HG02588 (cell line): ENCODE measurements around the gene PCGF5.
A peak's percentile ranks its signal among the peaks of the same experiment; 100 is the strongest.
"Not testable (repeated sequence)": the region's sequence is repeated elsewhere in the genome, so short reads cannot be mapped to it uniquely, and the experiment has no call there.

ENCODE experiments used
- ATAC-seq: cut with Tn5 transposase; IDR thresholded peaks from one replicate; pipeline ENCODE4 v1.9.1; 2021; ENCODE audit warnings: mild to moderate bottlenecking, moderate library complexity; ENCODE audit not compliant: unreplicated experiment

The PCGF5 gene

DNA sequence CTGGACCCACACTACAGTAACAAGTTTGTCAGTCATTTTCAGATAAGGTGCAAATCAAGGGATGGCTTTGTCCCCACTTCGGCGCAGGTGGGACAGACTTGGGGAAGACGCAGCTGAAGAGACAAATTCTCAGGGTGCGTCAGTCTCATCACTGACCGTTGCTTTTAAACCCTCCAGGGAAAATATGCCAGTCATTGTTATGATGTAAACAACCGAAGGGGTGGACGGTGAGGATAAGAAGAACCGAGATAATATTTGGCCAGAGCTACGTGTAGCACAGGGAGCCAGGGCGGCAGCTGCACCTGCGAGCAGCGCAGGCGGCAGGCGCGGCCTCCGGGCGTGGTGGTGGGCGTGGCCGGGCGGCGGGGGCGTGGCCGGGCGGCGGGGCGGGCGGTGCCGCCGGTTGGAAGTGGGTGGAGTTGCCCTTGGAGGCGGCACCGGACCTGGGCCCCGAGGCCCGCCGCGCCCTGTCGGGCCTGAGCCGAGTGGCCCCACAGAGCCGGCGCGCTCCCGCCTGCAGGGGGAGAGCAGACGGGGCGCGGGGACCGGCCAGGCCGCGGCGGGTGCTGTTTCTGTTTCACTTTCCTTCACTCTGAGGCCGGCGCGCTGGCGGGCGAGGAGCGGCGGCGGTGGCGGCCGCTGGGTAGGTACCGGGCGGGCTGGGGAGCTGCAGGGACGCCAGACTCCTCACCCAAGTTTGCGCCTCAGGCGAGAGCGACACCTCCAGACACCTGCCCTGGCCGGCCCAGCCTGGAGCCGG, at the start of gene PCGF5:
Gene PCGF5, plus strand, starts transcription at position 470 of the 760 bp plus-strand sequence. CDS start 2,209 bp downstream, outside the sequence.
- ATAC-seq, result peak; percentile 97

DNA sequence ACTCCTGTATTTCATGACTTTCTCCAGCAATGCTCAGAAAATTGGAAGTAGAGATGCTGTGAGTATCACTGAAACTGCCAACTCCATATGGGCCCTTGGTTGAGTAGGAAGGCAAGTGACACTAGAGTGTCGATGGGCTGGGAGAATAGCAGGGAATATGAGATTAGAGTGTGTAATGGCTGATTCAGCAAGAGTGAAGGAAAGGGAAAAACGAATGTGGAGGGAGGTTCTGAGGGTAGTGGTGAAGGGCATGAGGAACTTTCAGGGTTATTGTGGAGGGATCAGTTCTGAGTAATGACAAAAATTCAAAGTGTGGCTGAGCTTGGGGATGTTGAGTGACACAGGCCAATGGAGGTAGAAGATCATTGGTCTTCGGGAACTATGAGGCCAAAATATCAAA, 49.0 kb upstream of the PCGF5 start:
- ATAC-seq, result no peak

DNA sequence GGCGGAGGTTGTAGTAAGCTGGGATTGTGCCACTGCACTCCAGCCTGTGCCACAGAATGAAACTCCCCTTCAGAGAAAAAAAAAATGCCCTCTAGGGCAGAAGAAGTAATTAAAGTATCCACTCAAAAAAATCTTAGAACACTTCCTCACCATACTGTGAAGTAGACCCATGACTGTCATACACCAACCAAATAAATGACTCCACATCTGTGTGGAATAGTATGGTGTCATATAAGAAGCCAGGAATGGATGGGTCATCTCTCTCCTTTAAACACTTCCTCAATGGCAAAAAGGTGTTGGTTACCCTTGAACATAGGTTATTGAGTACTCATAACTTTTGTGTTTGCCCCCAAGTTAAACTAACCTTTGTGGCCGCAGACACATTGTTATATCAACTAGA, 48.1 kb upstream of the PCGF5 start:
- no peak for ATAC-seq

DNA sequence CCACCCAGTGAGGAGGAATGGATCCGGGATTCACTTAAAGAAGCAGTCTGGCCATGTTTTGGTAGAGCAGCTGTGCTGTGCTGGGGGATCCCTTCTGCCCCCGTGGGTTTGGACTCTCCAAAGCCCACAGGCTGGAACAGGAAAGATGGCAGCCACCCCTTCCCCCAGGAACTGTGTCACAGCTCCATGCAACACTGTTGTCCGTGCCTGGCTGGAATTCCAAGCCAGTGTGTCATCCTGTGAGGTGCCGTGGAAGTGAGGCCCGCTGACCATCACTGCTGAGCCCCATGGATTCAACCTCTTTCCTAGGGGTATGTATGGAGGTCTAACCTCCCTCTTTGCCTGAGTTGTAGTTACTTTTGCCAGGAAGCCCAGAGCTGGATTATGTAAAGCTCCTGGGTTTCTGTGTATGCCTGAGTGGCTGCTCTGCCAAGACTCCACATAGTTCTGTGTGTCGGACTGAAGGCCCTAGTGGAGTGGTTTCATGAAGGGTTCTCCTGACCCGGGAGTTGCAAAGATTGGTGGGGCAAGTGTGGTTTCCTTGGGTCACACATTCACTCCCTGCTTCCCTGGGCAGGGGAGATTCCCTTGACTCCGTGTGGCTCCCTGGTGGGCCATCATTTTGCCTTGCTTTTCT, 35.1 kb upstream of the PCGF5 start:
- ATAC-seq, result no peak

DNA sequence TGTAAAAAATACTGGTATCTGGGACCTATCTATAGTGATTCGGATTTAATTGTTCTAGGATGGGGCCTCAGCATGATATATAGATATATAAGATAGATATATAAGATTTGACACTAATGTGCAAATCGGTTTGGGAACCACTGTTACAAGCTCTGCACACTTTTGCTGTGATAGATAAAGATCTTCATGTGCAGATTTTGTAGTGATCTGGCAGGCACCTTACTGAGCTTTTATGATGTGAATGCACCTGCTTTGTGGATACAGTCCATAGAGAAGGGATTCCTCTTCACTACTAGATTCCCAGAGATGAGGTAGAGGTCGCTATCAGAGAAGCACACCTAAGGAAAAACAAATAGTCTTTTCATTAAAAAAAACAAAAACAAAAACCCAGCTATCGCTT, 33.3 kb upstream of the PCGF5 start:
- ATAC-seq, result no peak

DNA sequence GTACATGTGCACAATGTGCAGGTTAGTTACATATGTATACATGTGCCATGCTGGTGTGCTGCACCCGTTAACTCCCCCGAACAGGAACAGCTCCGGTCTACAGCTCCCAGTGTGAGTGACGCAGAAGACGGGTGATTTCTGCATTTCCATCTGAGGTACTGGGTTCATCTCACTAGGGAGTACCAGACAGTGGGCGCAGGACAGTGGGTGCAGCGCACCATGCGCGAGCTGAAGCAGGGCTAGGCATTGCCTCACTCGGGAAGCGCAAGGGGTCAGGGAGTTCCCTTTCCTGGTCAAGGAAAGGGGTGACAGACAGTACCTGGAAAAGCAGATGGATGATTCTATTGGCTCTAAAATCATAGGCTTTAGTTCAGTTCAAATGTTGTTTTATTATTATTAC, 32.5 kb upstream of the PCGF5 start:
- not testable (repeated sequence) for ATAC-seq

DNA sequence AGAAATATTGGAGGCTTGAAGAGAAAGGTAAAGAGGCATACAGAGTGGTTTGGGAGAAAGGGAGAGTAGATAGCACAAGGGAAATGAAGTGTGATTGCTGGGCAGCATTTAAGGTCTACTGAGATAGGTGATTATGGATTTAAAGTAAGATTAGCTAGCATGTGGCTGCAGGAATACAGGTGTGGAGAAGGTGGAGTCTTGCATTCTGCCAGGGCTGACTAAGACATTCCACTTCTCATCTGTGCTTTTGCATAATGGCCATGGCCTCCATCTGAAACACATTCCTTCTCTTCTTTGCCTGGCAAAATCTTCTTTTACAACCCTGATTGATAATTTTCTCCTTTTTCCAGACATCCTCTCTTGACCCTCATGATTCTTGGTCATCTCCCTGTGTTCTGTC, 31.6 kb upstream of the PCGF5 start:
- ATAC-seq, result no peak

DNA sequence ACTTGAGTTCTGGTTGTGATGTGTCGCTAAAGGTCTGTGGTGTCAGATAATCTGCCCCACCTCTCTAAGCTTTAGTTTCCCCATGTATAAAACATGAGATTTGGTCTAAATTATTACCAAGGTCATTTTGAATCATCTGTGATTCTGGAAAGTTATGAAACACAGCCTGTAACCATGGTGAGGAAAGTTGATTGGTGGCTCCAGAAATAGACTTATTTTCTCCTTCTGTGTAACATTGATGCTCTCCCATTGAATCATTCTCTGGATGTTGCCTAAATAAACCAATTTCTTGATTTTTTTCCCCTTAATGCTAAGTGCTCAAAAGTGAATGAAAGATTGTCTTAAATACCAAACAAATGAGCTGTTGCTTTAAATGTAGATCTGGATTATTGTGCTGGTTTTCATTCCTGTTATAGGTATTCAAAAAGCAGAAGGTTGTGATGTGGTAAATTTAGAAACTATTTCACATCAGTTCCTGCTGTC, 30.0 kb upstream of the PCGF5 start:
- ATAC-seq, result no peak

DNA sequence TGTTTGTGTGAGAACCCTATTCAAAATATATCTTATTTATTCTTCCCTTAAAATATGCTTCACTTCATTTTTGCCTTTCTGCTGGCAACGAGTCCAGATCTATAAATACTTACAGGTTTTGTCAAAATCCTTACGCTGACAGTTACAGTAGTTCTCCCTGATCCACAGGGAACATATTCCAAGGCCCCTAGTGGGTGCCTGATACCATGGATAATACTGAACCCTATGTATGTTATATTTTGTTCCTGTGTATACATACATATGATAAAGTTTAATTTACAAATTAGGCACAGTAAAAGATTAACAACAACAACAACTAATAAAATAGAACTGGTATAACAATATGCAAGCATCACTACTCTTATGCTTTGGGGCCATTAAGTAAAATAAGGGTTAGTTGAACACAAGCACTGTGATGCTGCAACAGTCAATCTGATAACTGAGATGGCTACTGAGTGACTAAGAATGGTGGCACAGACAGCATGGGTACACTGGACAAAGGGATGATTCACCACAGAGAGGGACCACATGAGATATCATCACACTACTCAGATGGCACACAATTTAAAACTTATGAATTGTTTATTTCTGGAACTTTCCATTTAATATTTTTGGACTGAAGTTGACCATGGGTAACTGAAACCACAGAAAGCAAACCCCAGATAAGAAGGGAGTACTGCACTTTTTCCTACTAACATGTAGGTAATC, 29.4 kb upstream of the PCGF5 start:
- ATAC-seq, result peak; percentile 72

DNA sequence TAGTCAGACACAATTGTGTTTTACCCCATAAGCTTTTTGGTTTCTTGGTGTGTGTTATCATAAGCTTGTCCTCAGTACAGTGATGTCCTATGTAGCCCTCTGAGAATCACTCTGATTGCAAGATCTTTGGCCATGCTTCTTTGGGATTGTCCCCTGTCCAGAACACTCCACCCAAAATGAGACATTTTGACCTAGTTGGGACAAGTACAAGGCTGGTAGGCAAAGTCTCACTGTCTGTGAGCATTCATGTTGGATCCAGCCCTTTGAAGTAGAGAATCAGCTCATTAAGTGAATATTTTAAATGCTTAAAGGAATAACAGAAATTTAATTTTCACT, 28.9 kb upstream of the PCGF5 start:
- ATAC-seq, result peak; percentile 24

DNA sequence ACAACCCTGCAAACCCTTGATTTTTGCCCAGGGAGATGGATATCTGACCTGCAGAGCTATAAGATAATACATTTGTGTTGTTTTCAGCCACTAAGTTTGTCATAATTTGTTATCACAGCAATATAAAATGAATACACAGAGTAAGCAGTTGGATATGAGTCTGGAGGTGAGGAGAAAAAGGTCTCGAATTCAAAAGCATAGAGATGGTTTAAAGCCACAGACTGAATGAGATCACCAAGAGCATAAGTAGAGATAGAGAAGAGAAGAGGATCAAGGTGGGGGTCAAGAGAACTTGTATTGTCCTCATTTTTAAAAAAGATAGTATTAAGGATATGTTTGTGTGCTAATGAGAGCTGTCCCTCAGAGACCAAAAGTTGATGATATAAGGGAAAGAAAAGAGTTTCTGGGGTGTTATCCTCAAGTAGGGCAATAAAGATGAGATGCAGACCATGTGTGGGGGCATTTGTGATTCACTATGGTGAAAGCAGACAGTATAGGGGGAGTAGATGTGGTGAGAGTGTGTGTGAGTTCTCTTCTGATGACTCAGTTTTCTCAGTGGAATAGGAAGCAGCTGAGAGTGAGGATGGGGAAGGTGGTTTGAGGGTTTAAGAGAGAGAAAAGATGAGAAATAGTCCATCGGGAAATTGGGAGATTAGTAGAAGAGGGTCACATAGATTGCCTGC, 25.8 kb upstream of the PCGF5 start:
- no peak for ATAC-seq

DNA sequence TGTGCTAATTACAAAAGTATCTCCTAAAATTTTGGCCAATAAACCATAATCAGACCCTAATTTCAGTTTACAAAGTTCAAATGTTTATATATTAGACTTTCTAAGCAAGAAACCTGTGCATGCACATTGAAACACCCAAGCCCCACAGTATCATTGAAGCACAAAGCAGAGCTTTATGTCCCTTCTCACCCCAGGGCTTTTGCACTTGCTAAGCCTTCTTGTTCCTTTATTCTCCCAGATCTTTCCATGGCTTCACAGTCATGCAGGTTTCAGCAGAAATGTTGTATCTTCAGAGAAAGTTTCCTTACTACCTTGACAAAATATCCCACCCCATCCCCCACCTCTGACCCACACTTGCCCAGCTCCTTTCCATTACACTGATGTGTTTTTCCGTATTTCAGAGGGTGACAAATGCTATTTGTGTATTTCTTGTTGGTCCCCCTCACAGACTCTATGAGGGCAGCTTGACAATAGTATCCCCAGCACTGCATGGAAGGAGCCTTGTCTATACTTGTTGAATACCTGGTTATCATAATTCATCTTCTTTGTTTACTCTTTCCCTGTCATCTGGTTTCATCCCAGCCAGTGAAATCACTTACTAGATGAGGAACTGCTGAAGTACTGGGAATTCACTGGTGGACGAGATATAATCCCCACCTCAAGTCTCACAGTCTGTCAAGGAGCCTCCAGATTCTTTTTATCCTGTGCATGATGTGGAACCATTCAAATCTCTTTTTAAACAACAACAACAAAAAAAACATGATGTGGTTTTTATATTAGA, 24.0 kb upstream of the PCGF5 start:
- no peak for ATAC-seq

DNA sequence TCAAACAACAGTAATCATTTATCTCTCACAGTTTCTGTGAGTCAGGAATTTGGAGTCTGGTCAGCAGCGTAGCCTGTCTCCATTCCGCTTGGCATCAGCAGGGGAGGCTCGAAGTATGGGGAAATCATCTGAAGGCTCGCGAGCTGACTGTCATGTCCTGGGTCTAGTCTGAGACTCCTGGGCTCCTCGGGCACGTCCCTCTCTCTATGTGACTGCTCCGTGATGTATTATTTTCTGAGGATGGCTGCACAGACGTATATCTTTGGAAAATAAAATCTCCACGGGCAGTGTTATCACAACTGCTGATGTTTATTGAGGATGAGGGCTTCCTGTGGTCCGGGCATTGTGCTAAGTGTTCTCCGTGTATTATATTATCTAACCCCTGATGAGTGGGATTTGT, 23.3 kb upstream of the PCGF5 start:
- ATAC-seq, result no peak

DNA sequence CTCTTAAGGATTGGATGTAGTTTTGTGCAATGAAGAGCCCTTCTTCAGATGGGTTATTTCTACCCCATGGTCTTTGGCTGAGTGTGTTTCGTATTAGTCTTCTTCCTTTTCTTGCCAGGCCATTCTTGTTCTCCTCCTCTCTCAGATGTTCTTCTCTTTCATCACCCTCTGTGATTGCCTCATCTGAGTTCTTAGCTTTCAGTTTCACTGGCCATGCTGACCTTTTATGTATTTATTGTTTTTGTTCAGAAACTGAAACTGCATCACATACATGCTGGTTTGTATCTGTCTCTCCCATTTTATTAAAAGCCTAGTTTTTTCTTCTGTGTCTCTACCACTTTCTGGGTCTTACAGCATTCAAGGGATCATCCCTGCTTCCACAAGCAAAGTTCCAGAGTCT, 21.7 kb upstream of the PCGF5 start:
- peak; percentile 78 for ATAC-seq

DNA sequence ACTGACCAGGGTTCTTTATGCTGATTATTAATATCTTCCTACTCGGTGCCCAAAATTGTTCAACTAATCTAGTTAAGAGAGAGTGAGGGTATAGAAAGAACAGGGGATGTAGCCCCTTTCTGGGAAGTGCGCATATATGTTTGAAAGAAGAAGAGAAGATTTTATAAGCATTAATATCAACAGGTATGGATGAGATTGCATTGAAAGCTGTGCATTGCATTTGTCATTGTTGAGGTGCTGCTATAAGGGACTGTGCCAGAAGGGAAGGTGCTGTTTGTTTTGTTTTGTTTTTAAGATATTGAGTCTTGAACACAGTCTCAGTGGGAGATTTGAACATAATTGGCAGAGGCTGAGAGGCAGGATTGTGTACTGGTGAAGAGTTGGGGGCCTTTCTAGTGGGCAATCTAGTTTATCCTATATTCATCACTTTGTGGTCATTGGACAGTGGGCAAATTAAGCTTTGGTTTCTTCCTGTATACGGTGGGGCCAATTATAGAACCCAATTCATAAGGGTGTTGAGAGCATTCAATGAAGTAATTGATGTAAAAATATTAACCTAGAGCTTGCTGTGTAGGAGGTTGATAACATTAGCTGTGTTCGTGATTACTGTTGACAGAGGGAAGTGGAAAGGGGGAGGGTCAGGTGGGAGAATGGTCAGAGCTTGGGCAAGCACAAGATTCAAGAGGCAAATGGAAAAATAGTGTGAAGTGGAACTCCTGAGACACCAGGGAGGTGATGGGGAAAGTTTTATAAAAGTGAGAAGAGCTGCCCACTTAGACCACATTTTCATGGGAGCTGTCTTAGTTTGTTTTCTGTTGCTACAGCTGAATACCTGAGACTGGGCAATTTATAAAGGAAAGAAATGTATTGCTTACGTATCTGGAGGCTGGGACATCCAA, 19.9 kb upstream of the PCGF5 start:
- peak; percentile 2 for ATAC-seq

DNA sequence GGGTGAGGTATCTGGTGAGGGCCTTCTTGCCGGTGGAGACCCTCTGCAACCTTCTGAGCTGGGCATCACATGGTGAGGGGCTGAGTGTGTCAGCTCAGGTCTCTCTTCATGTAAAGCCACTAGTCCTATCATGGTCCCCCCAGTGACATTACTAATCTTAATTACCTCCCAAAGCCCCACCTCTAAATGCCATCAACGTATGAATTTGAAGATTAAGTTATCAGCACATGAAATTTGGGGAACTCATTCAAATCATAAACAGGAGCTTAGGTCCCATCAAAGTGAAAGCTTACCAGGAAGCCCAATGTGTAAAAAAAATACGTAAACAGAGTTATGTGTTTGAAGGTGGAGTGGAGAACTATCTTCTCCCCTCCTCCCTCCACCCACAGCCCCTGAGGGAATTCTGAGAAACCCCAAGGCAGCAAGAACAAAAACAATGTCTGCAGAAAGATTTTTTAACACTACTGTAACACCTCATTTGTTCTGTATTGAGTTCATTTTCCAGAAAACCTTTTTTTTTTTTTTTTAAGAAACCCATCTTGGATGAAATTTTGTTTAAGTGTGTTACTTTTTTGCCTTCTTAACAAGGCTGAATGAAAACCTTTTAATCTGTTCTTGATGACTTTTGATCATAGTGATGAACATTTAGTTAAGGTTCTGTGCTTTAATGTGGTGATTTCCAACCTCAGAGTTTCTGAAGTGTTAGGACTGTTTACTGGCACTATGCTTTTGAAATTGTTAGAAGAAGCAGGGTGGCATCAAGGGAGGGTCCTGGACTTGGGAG, 19.1 kb upstream of the PCGF5 start:
- ATAC-seq, result peak; percentile 58

DNA sequence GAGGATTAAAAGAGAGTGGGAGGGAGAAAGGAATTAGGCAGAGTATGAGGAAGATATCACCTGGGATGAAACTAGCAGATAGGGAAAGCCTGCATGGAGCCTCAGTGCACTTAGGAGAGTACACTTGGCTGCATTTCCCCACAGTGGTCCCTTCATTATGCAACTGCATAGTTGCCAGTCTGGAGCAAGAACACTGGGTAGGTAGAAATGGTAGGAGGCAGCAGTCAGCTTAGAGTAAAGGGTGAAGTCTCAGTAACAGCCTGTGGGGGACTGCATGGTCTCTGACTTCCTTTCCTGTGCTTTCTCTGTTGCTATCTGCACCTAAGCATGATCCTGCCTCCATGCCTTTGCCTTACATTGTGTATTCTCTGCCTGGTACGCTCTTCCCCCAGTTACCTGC, 14.0 kb upstream of the PCGF5 start:
- ATAC-seq, result no peak

DNA sequence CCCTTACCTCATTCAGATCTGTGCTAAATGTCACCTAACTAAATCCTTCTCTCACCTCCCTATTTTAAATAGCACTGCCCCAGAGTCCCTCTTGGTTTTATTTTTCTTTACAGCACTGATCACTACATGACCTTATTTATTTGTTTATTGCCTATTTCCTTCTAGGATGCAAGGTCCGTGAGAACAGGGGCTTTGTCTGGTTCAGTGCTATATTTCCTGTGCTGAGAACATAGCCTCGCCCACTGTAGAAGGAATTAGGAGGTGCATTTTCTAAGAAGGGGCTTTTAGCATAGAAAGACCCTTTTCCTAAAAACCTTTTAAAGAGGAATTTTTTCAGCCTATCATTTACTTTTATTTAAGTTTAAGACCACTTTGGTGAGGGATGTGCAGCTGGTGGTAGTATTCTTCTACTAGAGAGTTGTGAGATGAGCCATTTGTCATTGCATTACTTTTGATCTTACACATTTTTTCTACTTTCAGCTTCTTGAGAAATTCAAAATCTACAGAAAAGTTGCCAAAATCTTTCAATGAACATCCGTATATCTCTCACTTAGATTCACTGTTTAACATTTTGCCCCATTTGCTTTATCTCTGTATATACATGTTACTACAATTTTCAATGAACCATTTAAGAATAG, 13.5 kb upstream of the PCGF5 start:
- ATAC-seq, result no peak
